LHCN-M2 (cell line): Measurements from ENCODE around the gene CREB1. TPM values are rescaled to one million over a fixed set of nuclear protein-coding genes. Genes with fewer than 3 reads are reported as not detected.

ENCODE experiments used
- total RNA-seq: library from RNA; depleted of rRNA; stranded (reverse); fragments of >200 nt; gene quantifications from 2 replicates; pipeline ENCODE4 v1.2.3, GENCODE V29; 2014; rRNA removed

CREB1 gene
- total RNA-seq, 1 experiment from 2014 or later = 37.2 TPM

Other genes starting within 250 kb of the CREB1 start
- 16.4 and 21.1 TPM in 2 replicates for gene METTL21A, start 95.4 kb downstream of the CREB1 start, total RNA-seq
- 4.4 and 7.2 TPM in 2 replicates for gene CCNYL1, start 181.7 kb downstream of the CREB1 start, total RNA-seq
- gene FZD5, start 239.9 kb downstream of the CREB1 start, total RNA-seq = 1.0 and 1.4 TPM in 2 replicates